Measurements from ENCODE around the gene IGF1R.

The IGF1R gene

DNA sequence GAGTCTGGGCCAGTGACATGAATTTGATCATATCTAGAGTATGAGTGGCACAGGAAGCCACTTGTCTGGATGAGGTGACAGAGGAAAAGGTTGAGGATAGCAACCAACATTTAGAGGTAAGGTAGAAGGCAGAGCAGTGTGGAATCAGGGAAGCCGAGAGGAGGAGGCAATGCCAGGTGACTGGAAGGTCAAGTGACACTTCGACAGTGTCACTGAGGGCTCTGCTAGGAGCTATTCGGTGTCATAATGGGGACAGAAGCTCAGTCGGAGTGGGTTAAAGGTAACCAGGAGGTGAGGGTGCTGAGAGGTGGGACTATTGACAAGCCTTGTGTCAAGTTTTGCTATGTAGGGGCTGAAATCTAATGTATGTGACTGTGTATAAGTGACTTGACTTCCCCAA is 56.7 kb downstream of the IGF1R start:
- no peak for DNase-seq (ENCODE audit: low read depth)

GRCh38 chr15:98706387-98706786 is 58.0 kb downstream of the IGF1R start:
- no peak for DNase-seq (ENCODE audit: low read depth)

DNA sequence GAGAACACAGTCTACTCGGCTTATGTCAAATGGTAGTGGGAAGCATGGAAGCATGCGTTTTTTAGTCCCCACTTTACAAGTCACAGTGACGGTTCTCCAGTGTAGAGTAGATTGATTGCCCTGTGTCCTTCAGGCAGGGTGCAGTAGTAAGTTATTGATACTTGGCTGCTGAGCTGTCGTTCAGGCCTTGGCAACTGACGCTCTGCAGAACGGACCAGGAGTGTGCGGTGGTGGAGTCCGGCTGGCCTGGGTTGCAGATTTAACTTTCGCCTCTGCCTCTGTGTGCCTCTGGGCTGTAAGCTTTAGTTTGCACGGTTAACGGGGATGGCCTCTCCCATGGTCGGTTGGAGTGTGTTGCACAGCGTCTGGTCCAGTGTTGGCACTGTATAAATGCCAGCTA is 58.6 kb downstream of the IGF1R start:
- no peak for DNase-seq (ENCODE audit: low read depth)

DNA sequence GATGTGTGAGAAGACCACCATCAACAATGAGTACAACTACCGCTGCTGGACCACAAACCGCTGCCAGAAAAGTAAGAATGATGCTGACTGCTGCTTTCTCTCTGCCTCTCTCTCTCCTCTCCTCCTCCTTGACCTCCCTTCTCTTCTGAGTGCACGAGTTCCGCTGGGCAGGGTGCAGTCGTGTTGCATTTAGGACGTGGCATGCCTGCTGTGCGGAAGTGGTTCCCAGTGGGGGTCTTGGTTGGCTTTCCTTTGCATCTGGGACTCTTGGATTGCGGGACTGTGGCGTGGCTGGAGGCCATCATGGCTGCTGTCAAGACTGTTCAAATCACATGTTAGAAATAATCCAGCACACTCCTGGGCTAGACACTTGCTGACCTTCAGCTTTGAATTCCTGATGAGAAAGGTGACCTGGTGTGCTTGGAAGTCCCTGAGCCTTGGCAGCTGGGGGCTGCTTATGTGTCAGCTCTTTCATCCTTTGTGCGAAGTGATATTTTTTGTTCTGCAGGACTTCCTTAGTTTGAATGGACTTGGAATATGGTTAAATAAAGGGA is 59.8 kb downstream of the IGF1R start:
- no peak for DNase-seq (ENCODE audit: low read depth)

DNA sequence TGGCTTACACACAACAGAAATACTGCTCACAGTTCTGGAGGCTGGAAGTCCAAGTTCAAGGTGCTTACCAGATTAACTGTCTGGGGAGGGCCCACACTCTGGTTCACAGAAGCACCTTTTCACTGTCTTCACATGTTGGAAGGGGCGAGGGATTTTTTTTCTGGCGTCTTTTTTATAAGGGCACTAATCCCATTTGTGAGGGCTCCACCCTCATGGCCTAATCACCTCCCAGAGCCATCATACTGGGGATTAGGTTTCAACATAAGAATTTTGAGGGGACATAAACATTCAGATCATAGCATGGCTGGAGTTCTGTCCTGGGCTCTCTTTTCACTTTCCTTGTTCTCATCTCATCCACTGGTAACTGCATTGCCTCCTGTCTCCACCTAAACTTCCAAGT is 63.5 kb downstream of the IGF1R start:
- DNase-seq (ENCODE audit: low read depth) = no peak

- no peak for DNase-seq (ENCODE audit: low read depth)
Measured at GRCh38 chr15:98712845-98713584, 64.7 kb downstream of the IGF1R start.

DNA sequence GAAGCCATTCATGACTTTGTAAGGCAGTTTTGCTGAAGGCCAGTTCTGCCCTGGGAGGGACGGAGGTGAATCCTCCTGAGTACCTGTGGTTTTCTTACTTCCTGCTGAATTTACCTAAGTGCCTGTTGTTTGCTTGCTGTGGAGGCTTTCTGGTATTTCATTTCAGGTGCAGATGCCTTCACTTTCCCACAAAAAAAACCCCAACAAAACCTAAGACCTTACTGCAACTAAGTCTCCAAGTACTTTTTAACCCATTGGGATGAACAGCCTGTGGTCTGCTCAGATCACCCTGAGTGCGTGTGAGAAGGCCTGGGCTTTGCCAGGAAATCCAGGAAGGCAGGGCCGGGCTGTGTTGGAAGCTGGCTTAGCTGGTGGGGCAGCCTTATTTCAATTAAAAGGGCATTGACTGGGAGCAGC is 65.3 kb downstream of the IGF1R start:
- DNase-seq (ENCODE audit: low read depth) = no peak

GRCh38 chr15:98714922-98715321 is 66.6 kb downstream of the IGF1R start:
- no peak for DNase-seq (ENCODE audit: low read depth)

GRCh38 chr15:98715401-98715800 is 67.1 kb downstream of the IGF1R start:
- DNase-seq (ENCODE audit: low read depth) = no peak

DNA sequence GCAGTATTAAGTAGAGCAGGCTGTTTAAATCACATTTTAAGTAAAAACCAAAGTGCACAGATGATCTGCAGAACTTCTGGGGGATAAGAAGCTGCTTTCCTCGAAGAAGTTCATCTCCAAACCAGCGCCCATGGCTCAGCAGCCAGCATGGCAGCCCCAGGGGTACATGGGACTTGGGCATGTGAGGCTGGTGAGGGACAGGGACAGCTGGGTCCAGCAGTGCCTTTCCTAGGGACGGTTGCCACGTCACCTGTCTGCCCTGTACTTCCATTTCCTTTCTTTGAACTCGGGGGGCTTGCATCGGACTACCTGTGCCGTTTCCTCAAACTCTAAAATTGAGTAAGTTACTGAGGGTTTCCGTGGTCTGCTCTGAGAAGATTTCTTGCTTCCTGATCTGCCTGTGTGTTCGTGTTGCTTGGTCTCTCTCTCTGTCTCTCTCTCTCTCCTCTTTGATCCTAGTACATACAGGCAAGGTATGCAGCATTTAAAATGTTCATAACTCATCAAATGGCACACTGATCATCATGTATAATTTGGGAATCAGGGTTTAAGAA is 67.6 kb downstream of the IGF1R start:
- DNase-seq (ENCODE audit: low read depth) = no peak

- no peak for DNase-seq (ENCODE audit: low read depth)
Measured at GRCh38 chr15:98717371-98717770, 69.0 kb downstream of the IGF1R start.

- DNase-seq (ENCODE audit: low read depth) = no peak
Measured at GRCh38 chr15:98717942-98718341, 69.6 kb downstream of the IGF1R start.

GRCh38 chr15:98718426-98719136 is 70.2 kb downstream of the IGF1R start:
- no peak for DNase-seq (ENCODE audit: low read depth)

- DNase-seq (ENCODE audit: low read depth) = no peak
Measured at GRCh38 chr15:98719137-98719740, 70.9 kb downstream of the IGF1R start.

GRCh38 chr15:98720031-98720430 is 71.7 kb downstream of the IGF1R start:
- DNase-seq (ENCODE audit: low read depth) = no peak

DNA sequence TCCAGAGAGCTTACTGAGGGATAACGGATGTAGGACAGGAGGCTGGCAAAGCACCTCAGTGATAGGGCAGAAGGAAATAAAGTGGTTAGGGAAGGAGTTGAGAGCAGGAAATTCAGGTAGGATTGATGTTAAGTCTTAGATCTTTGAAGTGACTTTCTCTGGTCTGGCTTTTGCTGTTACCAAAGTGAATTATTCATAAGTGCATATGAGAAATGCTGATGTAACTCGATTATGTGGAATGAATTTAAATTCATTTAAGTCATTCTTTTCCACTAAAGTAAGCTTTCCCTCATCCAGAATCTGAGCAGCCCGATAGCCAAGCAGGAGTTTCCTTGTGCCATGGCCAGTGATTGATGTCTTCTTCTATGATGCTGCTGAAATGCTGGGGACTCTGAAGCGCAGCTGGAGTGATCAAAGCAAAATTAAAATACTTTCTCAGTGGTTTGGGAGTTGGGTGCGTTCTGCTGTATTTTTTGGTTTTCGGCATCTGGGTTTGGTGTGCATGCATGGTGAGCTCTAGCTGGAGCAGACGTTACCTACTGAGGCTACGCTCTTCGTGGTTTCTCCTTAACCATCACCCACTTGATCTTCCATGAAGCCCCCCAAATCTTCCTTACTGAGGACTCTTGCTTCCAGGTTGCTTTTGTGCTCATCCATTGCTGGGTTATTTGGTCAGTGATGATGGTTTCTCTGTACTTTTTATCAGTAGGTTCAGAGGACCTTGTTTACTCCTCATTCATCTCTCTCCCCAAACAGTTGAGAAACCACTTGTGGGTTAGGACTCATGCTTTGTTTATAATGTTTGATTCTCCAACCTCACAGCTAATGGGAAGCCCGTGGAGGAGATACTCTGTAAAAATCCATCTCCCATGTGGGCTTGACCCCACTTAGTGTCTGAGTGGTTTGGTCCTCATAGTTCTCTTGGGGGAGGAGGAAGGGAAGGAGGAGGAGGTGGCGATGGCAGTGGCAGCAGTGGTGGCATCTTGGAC is 72.5 kb downstream of the IGF1R start:
- no peak for DNase-seq (ENCODE audit: low read depth)

- DNase-seq (ENCODE audit: low read depth) = no peak
Measured at GRCh38 chr15:98722209-98722608, 73.9 kb downstream of the IGF1R start.

- DNase-seq (ENCODE audit: low read depth) = no peak
Measured at GRCh38 chr15:98722645-98723044, 74.3 kb downstream of the IGF1R start.

- no peak for DNase-seq (ENCODE audit: low read depth)
Measured at GRCh38 chr15:98723195-98723594, 74.9 kb downstream of the IGF1R start.

DNA sequence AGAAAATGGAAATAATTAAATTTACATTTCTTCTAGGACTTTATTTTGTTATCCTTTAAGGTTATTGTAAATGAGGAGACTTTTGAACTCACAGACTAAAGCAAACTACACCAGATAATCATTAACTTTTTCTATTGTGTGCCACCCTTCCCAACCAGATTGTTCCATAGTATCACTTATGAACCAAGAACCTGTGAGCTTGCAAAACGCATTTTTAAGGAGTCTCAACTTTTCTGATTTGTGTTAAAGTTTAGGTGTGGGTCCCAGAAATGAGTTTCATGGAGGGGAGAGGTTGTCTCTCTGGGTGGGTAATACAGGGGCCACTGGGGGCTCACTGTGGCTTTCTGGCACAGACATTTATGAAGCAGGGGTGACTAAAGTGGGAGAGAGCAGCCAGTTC is 75.7 kb downstream of the IGF1R start:
- DNase-seq (ENCODE audit: low read depth) = no peak

GRCh38 chr15:98724494-98724893 is 76.2 kb downstream of the IGF1R start:
- DNase-seq (ENCODE audit: low read depth) = no peak
